ENCODE data around the gene KRTAP9-2. TPM values are rescaled to one million over a fixed set of nuclear protein-coding genes. Genes with fewer than 3 reads are reported as not detected.

Gene KRTAP9-2
- total RNA-seq, 1 donor from 2014 or later: not detected

GRCh38 chr17:41215681-41216080 lies 10.8 kb upstream of the KRTAP9-2 start:
- Histone ChIP-seq H3K4me3 (no peak overlapping the region), H3K36me3 (no peaks in the 10 kb centered on the region), H3K27ac (no peak overlapping the region), H3K27me3 (no peaks in the 10 kb centered on the region), H3K9me3 (ENCODE audit: low read depth) (no peaks in the 10 kb centered on the region), H3K4me2 (no peak overlapping the region), H3F3A (ENCODE audit: low read depth) (no peaks in the 10 kb centered on the region), H3K79me2 (ENCODE audit: low read depth) (no peaks in the 10 kb centered on the region), H3K4me1 (no peaks in the 10 kb centered on the region), H4K20me1 (ENCODE audit: low read depth) (no peaks in the 10 kb centered on the region), H2AFZ (replicated peaks) (no peak overlapping the region), H3K9ac (no peak overlapping the region)
- Mint-ChIP-seq H3K9me3 (peaks cover 2% of the 10 kb centered on the region), H3K27ac (no peak overlapping the region), H3K27me3 (ENCODE audit: insufficient read depth, low read depth) (no peaks in the 10 kb centered on the region), H3K4me1 (no peaks in the 10 kb centered on the region), H3K4me3 (no peak overlapping the region), H3K36me3 (no peaks in the 10 kb centered on the region)
- DNase-seq (ENCODE audit: low spot score): no peak
- TF ChIP-seq CTCF (IDR thresholded peaks at IDR 0.05) (no peak), EZH2phosphoT487 (IDR thresholded peaks at IDR 0.05) (no peak), EZH2 (IDR thresholded peaks at IDR 0.05) (no peak)

- Histone ChIP-seq H3K4me1 (no peaks in the 10 kb centered on the region), H3K9ac (no peak overlapping the region), H3K27me3 (no peaks in the 10 kb centered on the region), H3K79me2 (ENCODE audit: low read depth) (no peaks in the 10 kb centered on the region), H3K9me3 (ENCODE audit: low read depth) (no peaks in the 10 kb centered on the region), H3K27ac (no peak overlapping the region), H3K4me3 (no peak overlapping the region), H4K20me1 (ENCODE audit: low read depth) (no peaks in the 10 kb centered on the region), H3K4me2 (no peak overlapping the region), H2AFZ (replicated peaks) (no peak overlapping the region), H3K36me3 (no peaks in the 10 kb centered on the region), H3F3A (ENCODE audit: low read depth) (no peaks in the 10 kb centered on the region)
- Mint-ChIP-seq H3K9me3 (peaks cover 2% of the 10 kb centered on the region), H3K36me3 (no peaks in the 10 kb centered on the region), H3K27me3 (ENCODE audit: insufficient read depth, low read depth) (no peaks in the 10 kb centered on the region), H3K27ac (no peak overlapping the region), H3K4me3 (no peak overlapping the region), H3K4me1 (peaks cover 6% of the 10 kb centered on the region)
- no peak for DNase-seq (ENCODE audit: low spot score)
- TF ChIP-seq EZH2phosphoT487 (IDR thresholded peaks at IDR 0.05) (no peak), CTCF (IDR thresholded peaks at IDR 0.05) (no peak), EZH2 (IDR thresholded peaks at IDR 0.05) (no peak)
These were observed 2.6 kb upstream of the KRTAP9-2 start for GRCh38 chr17:41223821-41224220.

- H3K4me1 ChIP-seq: no peaks in the 10 kb centered on the region
- TF ChIP-seq CTCF (IDR thresholded peaks at IDR 0.05): no peak
- TF ChIP-seq EZH2phosphoT487 (IDR thresholded peaks at IDR 0.05): no peak
- TF ChIP-seq EZH2 (IDR thresholded peaks at IDR 0.05): no peak
- H3K36me3 ChIP-seq: no peaks in the 10 kb centered on the region
- no peak for DNase-seq (ENCODE audit: low spot score)
- H3K27ac ChIP-seq: no peak overlapping the region
- H3K4me3 ChIP-seq: no peak overlapping the region
- H3K36me3 Mint-ChIP-seq: no peaks in the 10 kb centered on the region
- H3K27me3 Mint-ChIP-seq (ENCODE audit: insufficient read depth, low read depth): no peaks in the 10 kb centered on the region
- H3K9me3 ChIP-seq (ENCODE audit: low read depth): no peaks in the 10 kb centered on the region
- no peaks in the 10 kb centered on the region for H3F3A ChIP-seq (ENCODE audit: low read depth)
- no peaks in the 10 kb centered on the region for H3K9me3 Mint-ChIP-seq
- H2AFZ ChIP-seq (replicated peaks): no peak overlapping the region
- H3K79me2 ChIP-seq (ENCODE audit: low read depth): no peaks in the 10 kb centered on the region
- no peaks in the 10 kb centered on the region for H4K20me1 ChIP-seq (ENCODE audit: low read depth)
- H3K4me3 Mint-ChIP-seq: no peak overlapping the region
- H3K27me3 ChIP-seq: no peaks in the 10 kb centered on the region
- H3K9ac ChIP-seq: no peak overlapping the region
- H3K4me1 Mint-ChIP-seq: peaks cover 6% of the 10 kb centered on the region
- H3K27ac Mint-ChIP-seq: no peak overlapping the region
- no peak overlapping the region for H3K4me2 ChIP-seq
These were observed 397 bp upstream of the KRTAP9-2 start for GRCh38 chr17:41226051-41226450.
